ENCODE measurements around the gene LRFN3. TPM values are rescaled to one million over a fixed set of nuclear protein-coding genes. Genes with fewer than 3 reads are reported as not detected.

The LRFN3 gene
- total RNA-seq, 1 donor from 2014 or later, result 2.3 TPM

GRCh38 chr19:35958660-35959039, 22.5 kb downstream of the LRFN3 start:
- Histone ChIP-seq H3K4me2 (peak overlapping the region; percentile 70), H3K4me1 (no peaks in the 10 kb centered on the region), H3K9me3 (ENCODE audit: low read depth) (no peaks in the 10 kb centered on the region), H3K4me3 (peak overlapping the region; percentile 32), H2AFZ (replicated peaks) (peak overlapping the region; percentile 66), H3F3A (ENCODE audit: low read depth) (peaks cover 5% of the 10 kb centered on the region), H3K27me3 (peaks cover 70% of the 10 kb centered on the region), H3K27ac (no peak overlapping the region), H3K9ac (no peak overlapping the region), H3K36me3 (no peaks in the 10 kb centered on the region), H3K79me2 (ENCODE audit: low read depth) (no peaks in the 10 kb centered on the region), H4K20me1 (ENCODE audit: low read depth) (peaks cover 10% of the 10 kb centered on the region)
- Mint-ChIP-seq H3K27ac (no peak overlapping the region), H3K36me3 (no peaks in the 10 kb centered on the region), H3K4me3 (no peak overlapping the region), H3K27me3 (ENCODE audit: insufficient read depth, low read depth) (peaks cover 27% of the 10 kb centered on the region), H3K9me3 (peaks cover 4% of the 10 kb centered on the region), H3K4me1 (no peaks in the 10 kb centered on the region)
- TF ChIP-seq EZH2 (IDR thresholded peaks at IDR 0.05), result no peak
- no peak for DNase-seq (ENCODE audit: low spot score)

GRCh38 chr19:35959040-35959967, 23.1 kb downstream of the LRFN3 start:
- H3K36me3 ChIP-seq, result no peaks in the 10 kb centered on the region
- Mint-ChIP-seq H3K36me3 (no peaks in the 10 kb centered on the region), H3K4me3 (no peak overlapping the region), H3K4me1 (no peaks in the 10 kb centered on the region), H3K9me3 (peaks cover 4% of the 10 kb centered on the region), H3K27me3 (ENCODE audit: insufficient read depth, low read depth) (peaks cover 27% of the 10 kb centered on the region), H3K27ac (no peak overlapping the region)
- H3K27me3 ChIP-seq, result peaks cover 77% of the 10 kb centered on the region
- H2AFZ ChIP-seq (replicated peaks), result peak overlapping the region; percentile 66
- H3K4me3 ChIP-seq, result peak overlapping the region; percentile 32
- no peaks in the 10 kb centered on the region for H3K79me2 ChIP-seq (ENCODE audit: low read depth)
- H3K27ac ChIP-seq, result no peak overlapping the region
- peaks cover 5% of the 10 kb centered on the region for H3F3A ChIP-seq (ENCODE audit: low read depth)
- no peaks in the 10 kb centered on the region for H3K9me3 ChIP-seq (ENCODE audit: low read depth)
- peaks cover 10% of the 10 kb centered on the region for H4K20me1 ChIP-seq (ENCODE audit: low read depth)
- DNase-seq (ENCODE audit: low spot score), result peak; percentile 58
- H3K4me2 ChIP-seq, result peak overlapping the region; percentile 70
- no peak overlapping the region for H3K9ac ChIP-seq
- TF ChIP-seq EZH2phosphoT487 (IDR thresholded peaks at IDR 0.05) (peak; percentile 71), CTCF (IDR thresholded peaks at IDR 0.05) (peak; percentile 42), EZH2 (IDR thresholded peaks at IDR 0.05) (peak; percentile 83)
- no peaks in the 10 kb centered on the region for H3K4me1 ChIP-seq

- H2AFZ ChIP-seq (replicated peaks), result no peak overlapping the region
- peaks cover 77% of the 10 kb centered on the region for H3K27me3 ChIP-seq
- no peak overlapping the region for H3K4me2 ChIP-seq
- no peaks in the 10 kb centered on the region for H3K9me3 ChIP-seq (ENCODE audit: low read depth)
- H3K4me3 ChIP-seq, result no peak overlapping the region
- no peak for TF ChIP-seq CTCF (IDR thresholded peaks at IDR 0.05)
- no peak for TF ChIP-seq EZH2phosphoT487 (IDR thresholded peaks at IDR 0.05)
- no peak for TF ChIP-seq EZH2 (IDR thresholded peaks at IDR 0.05)
- H3K4me1 ChIP-seq, result no peaks in the 10 kb centered on the region
- Mint-ChIP-seq H3K36me3 (no peaks in the 10 kb centered on the region), H3K4me1 (no peaks in the 10 kb centered on the region), H3K4me3 (no peak overlapping the region), H3K9me3 (peaks cover 4% of the 10 kb centered on the region), H3K27ac (no peak overlapping the region), H3K27me3 (ENCODE audit: insufficient read depth, low read depth) (peaks cover 28% of the 10 kb centered on the region)
- DNase-seq (ENCODE audit: low spot score), result no peak
- H3K27ac ChIP-seq, result no peak overlapping the region
- peaks cover 5% of the 10 kb centered on the region for H3F3A ChIP-seq (ENCODE audit: low read depth)
- no peaks in the 10 kb centered on the region for H3K36me3 ChIP-seq
- H3K9ac ChIP-seq, result no peak overlapping the region
- peaks cover 10% of the 10 kb centered on the region for H4K20me1 ChIP-seq (ENCODE audit: low read depth)
- no peaks in the 10 kb centered on the region for H3K79me2 ChIP-seq (ENCODE audit: low read depth)
These were observed 23.8 kb downstream of the LRFN3 start for GRCh38 chr19:35959968-35960320.

- Histone ChIP-seq H3F3A (ENCODE audit: low read depth) (peaks cover 5% of the 10 kb centered on the region), H3K9me3 (ENCODE audit: low read depth) (no peaks in the 10 kb centered on the region), H3K36me3 (no peaks in the 10 kb centered on the region), H3K9ac (no peak overlapping the region), H2AFZ (replicated peaks) (no peak overlapping the region), H3K79me2 (ENCODE audit: low read depth) (no peaks in the 10 kb centered on the region), H3K4me1 (no peaks in the 10 kb centered on the region), H4K20me1 (ENCODE audit: low read depth) (peaks cover 10% of the 10 kb centered on the region), H3K27me3 (peaks cover 77% of the 10 kb centered on the region), H3K4me2 (no peak overlapping the region), H3K4me3 (no peak overlapping the region), H3K27ac (no peak overlapping the region)
- Mint-ChIP-seq H3K27ac (no peak overlapping the region), H3K27me3 (ENCODE audit: insufficient read depth, low read depth) (peaks cover 31% of the 10 kb centered on the region), H3K4me3 (peak overlapping the region; percentile 49), H3K4me1 (no peaks in the 10 kb centered on the region), H3K36me3 (no peaks in the 10 kb centered on the region), H3K9me3 (peaks cover 4% of the 10 kb centered on the region)
- no peak for DNase-seq (ENCODE audit: low spot score)
- TF ChIP-seq EZH2phosphoT487 (IDR thresholded peaks at IDR 0.05) (no peak), CTCF (IDR thresholded peaks at IDR 0.05) (no peak), EZH2 (IDR thresholded peaks at IDR 0.05) (no peak)
These were observed 24.3 kb downstream of the LRFN3 start for GRCh38 chr19:35960432-35960972.

Measured in neural progenitor cell (in vitro differentiated cells).